Stimulated activated naive CD8-positive, alpha-beta T cell treated with anti-CD3 and anti-CD28 coated beads, Interleukin-15, amount 100 ng/mL, for 72 hours (primary cell): ENCODE data around the gene AGPS.
"Not testable (repeated sequence)": the region's sequence is repeated elsewhere in the genome, so short reads cannot be mapped to it uniquely, and the experiment has no call there.

Experiments
- ATAC-seq: fragments of 150-1000 bp; cut with Tn5 transposase; 2 replicates; pipeline ENCODE4 v1.10.0; 2021; ENCODE audit warnings: mild to moderate bottlenecking, moderate library complexity
- DNase-seq, 2 donors: peaks; one replicate each; pipeline ENCODE4 v3.0.0; 2021 to 2022
- H3K27ac Mint-ChIP-seq, 2 donors: one replicate each; pipeline ENCODE4 v1.8.0; 2022; ENCODE audit warnings: mild to moderate bottlenecking in 2 of 2, mixed read lengths in 2 of 2, moderate library complexity in 2 of 2
- H3K27me3 Mint-ChIP-seq: one replicate; pipeline ENCODE4 v1.8.0; 2022; ENCODE audit warnings: mixed read lengths
- H3K4me1 Mint-ChIP-seq: one replicate; pipeline ENCODE4 v1.8.0; 2022; ENCODE audit warnings: mild to moderate bottlenecking, mixed read lengths
- H3K4me3 Mint-ChIP-seq, 2 donors: one replicate each; pipeline ENCODE4 v1.8.0; 2022; ENCODE audit warnings: mild to moderate bottlenecking in 2 of 2, mixed read lengths in 2 of 2, moderate library complexity in 1 of 2
- H3K9me3 Mint-ChIP-seq, 2 donors: one replicate each; pipeline ENCODE4 v1.8.0; 2022; ENCODE audit warnings: mixed read lengths in 2 of 2

Gene AGPS

GRCh38 chr2:177537213-177537612, 144.6 kb downstream of the AGPS start:
- DNase-seq (no peak), ATAC-seq (no peak)
- Mint-ChIP-seq H3K9me3 (no peaks in the 10 kb centered on the region), H3K4me1 (no peaks in the 10 kb centered on the region), H3K27ac (no peak overlapping the region), H3K4me3 (no peak overlapping the region), H3K27me3 (no peaks in the 10 kb centered on the region)

GRCh38 chr2:177537636-177538035, 145.1 kb downstream of the AGPS start:
- no peaks in the 10 kb centered on the region for H3K27me3 Mint-ChIP-seq
- no peak overlapping the region for H3K4me3 Mint-ChIP-seq
- H3K9me3 Mint-ChIP-seq, result no peaks in the 10 kb centered on the region
- no peak for DNase-seq
- H3K4me1 Mint-ChIP-seq, result no peaks in the 10 kb centered on the region
- ATAC-seq, result no peak
- no peak overlapping the region for H3K27ac Mint-ChIP-seq

GRCh38 chr2:177538323-177538722, 145.8 kb downstream of the AGPS start:
- Mint-ChIP-seq H3K27me3 (no peaks in the 10 kb centered on the region), H3K9me3 (no peaks in the 10 kb centered on the region), H3K4me1 (no peaks in the 10 kb centered on the region), H3K27ac (no peak overlapping the region), H3K4me3 (no peak overlapping the region)
- ATAC-seq (no peak), DNase-seq (no peak)

- Mint-ChIP-seq H3K27me3 (no peaks in the 10 kb centered on the region), H3K4me1 (no peaks in the 10 kb centered on the region), H3K4me3 (no peak overlapping the region), H3K27ac (no peak overlapping the region), H3K9me3 (no peaks in the 10 kb centered on the region)
- no peak for ATAC-seq
- no peak for DNase-seq
These were observed 147.7 kb downstream of the AGPS start for GRCh38 chr2:177540283-177540682.

GRCh38 chr2:177541258-177541991, 148.9 kb downstream of the AGPS start:
- no peaks in the 10 kb centered on the region for H3K27me3 Mint-ChIP-seq
- H3K4me1 Mint-ChIP-seq, result no peaks in the 10 kb centered on the region
- H3K4me3 Mint-ChIP-seq, result no peak overlapping the region
- peaks cover 0 to 8% of the 10 kb centered on the region in 2 donors for H3K9me3 Mint-ChIP-seq
- no peak overlapping the region for H3K27ac Mint-ChIP-seq
- ATAC-seq (no peak), DNase-seq (no peak)

GRCh38 chr2:177542396-177542795, 149.8 kb downstream of the AGPS start:
- no peak overlapping the region for H3K4me3 Mint-ChIP-seq
- no peaks in the 10 kb centered on the region for H3K4me1 Mint-ChIP-seq
- DNase-seq (no peak), ATAC-seq (no peak)
- H3K27ac Mint-ChIP-seq, result no peak overlapping the region
- no peaks in the 10 kb centered on the region for H3K27me3 Mint-ChIP-seq
- H3K9me3 Mint-ChIP-seq, result peaks cover 0 to 8% of the 10 kb centered on the region in 2 donors

GRCh38 chr2:177543007-177543760, 150.6 kb downstream of the AGPS start:
- Mint-ChIP-seq H3K4me3 (no peak overlapping the region), H3K4me1 (no peaks in the 10 kb centered on the region), H3K27me3 (no peaks in the 10 kb centered on the region), H3K9me3 (peaks cover 0 to 8% of the 10 kb centered on the region in 2 donors), H3K27ac (peak overlapping the region in 1 of 2 donors; percentile 19)
- no peak for DNase-seq
- no peak for ATAC-seq

GRCh38 chr2:177545143-177545542, 152.6 kb downstream of the AGPS start:
- ATAC-seq (no peak), DNase-seq (no peak)
- Mint-ChIP-seq H3K27me3 (no peaks in the 10 kb centered on the region), H3K4me1 (no peaks in the 10 kb centered on the region), H3K27ac (no peak overlapping the region), H3K9me3 (peaks cover 0 to 8% of the 10 kb centered on the region in 2 donors), H3K4me3 (no peak overlapping the region)

GRCh38 chr2:177545981-177546585, 153.5 kb downstream of the AGPS start:
- no peak for ATAC-seq
- no peak for DNase-seq
- Mint-ChIP-seq H3K27ac (no peak overlapping the region), H3K4me3 (no peak overlapping the region), H3K9me3 (peaks cover 0 to 8% of the 10 kb centered on the region in 2 donors), H3K27me3 (no peaks in the 10 kb centered on the region), H3K4me1 (no peaks in the 10 kb centered on the region)

GRCh38 chr2:177547122-177547521, 154.5 kb downstream of the AGPS start:
- Mint-ChIP-seq H3K27ac (no peak overlapping the region), H3K9me3 (peaks cover 0 to 8% of the 10 kb centered on the region in 2 donors), H3K4me1 (peaks cover 4% of the 10 kb centered on the region), H3K27me3 (no peaks in the 10 kb centered on the region), H3K4me3 (no peak overlapping the region)
- no peak for DNase-seq
- peak; percentile 91 for ATAC-seq

GRCh38 chr2:177547772-177548171, 155.2 kb downstream of the AGPS start:
- Mint-ChIP-seq H3K27me3 (no peaks in the 10 kb centered on the region), H3K4me3 (no peak overlapping the region), H3K9me3 (peaks cover 0 to 8% of the 10 kb centered on the region in 2 donors), H3K27ac (peak overlapping the region in 1 of 2 donors; percentile 7), H3K4me1 (peaks cover 6% of the 10 kb centered on the region)
- no peak for DNase-seq
- no peak for ATAC-seq

- Mint-ChIP-seq H3K4me3 (no peak overlapping the region), H3K9me3 (peaks cover 0 to 8% of the 10 kb centered on the region in 2 donors), H3K27ac (no peak overlapping the region), H3K27me3 (no peaks in the 10 kb centered on the region), H3K4me1 (peaks cover 14% of the 10 kb centered on the region)
- ATAC-seq (no peak), DNase-seq (no peak)
These were observed 156.1 kb downstream of the AGPS start for GRCh38 chr2:177548636-177549035.

- H3K9me3 Mint-ChIP-seq, result peaks cover 0 to 8% of the 10 kb centered on the region in 2 donors
- H3K4me3 Mint-ChIP-seq, result no peak overlapping the region
- H3K4me1 Mint-ChIP-seq, result peaks cover 14% of the 10 kb centered on the region
- no peaks in the 10 kb centered on the region for H3K27me3 Mint-ChIP-seq
- DNase-seq (no peak), ATAC-seq (no peak)
- H3K27ac Mint-ChIP-seq, result no peak overlapping the region
These were observed 156.6 kb downstream of the AGPS start for GRCh38 chr2:177549171-177549570.

GRCh38 chr2:177550264-177551200, 158.0 kb downstream of the AGPS start:
- Mint-ChIP-seq H3K4me3 (no peak overlapping the region), H3K9me3 (peaks cover 0 to 8% of the 10 kb centered on the region in 2 donors), H3K4me1 (peaks cover 14% of the 10 kb centered on the region), H3K27me3 (no peaks in the 10 kb centered on the region), H3K27ac (no peak overlapping the region)
- DNase-seq (no peak), ATAC-seq (no peak)

- not testable (repeated sequence) for ATAC-seq, DNase-seq, H3K4me3 Mint-ChIP-seq, H3K9me3 Mint-ChIP-seq, H3K27me3 Mint-ChIP-seq
- Mint-ChIP-seq H3K27ac (peak overlapping the region; percentile 85 to 93), H3K4me1 (peaks cover 14% of the 10 kb centered on the region)
These were observed 158.8 kb downstream of the AGPS start for GRCh38 chr2:177551360-177551759.
